Fibroblast of villous mesenchyme (primary cell): ENCODE results near the gene SLC25A12. TPM values are rescaled to one million over a fixed set of nuclear protein-coding genes. Genes with fewer than 3 reads are reported as not detected.

Experiments
- DNase-seq: peaks from one replicate; pipeline ENCODE4 v3.0.0-alpha.2; 2010; ENCODE audit warnings: low read depth
- H3K4me3 ChIP-seq: 2 replicates; pipeline ENCODE4 v1.5.1; 2011; ENCODE audit warnings: low read depth, mild to moderate bottlenecking, low read length
- CTCF ChIP-seq: IDR thresholded peaks from 2 replicates; pipeline ENCODE4 v1.5.1; 2012; ENCODE audit warnings: low read depth, mild to moderate bottlenecking, low read length; ENCODE audit not compliant: insufficient read depth
- small RNA-seq: library from RNA; depleted of rRNA; stranded (forward); fragments of <200 nt; gene quantifications from one replicate; pipeline ENCODE3, GENCODE V24; 2012
- total RNA-seq: library from RNA; depleted of rRNA; stranded (reverse); fragments of >200 nt; gene quantifications from 2 replicates; pipeline ENCODE4 v1.2.3, GENCODE V29; 2012

The SLC25A12 gene
- total RNA-seq, 1 donor, result 25.5 TPM

- TF ChIP-seq CTCF, result no peak
- H3K4me3 ChIP-seq, result no peak overlapping the region
- no peak for DNase-seq
Measured at GRCh38 chr2:171741189-171741588, 152.9 kb downstream of the SLC25A12 start.

- DNase-seq, result no peak
- no peak for TF ChIP-seq CTCF
- no peak overlapping the region for H3K4me3 ChIP-seq
Measured at GRCh38 chr2:171735991-171736710, 157.9 kb downstream of the SLC25A12 start.

Small RNA genes within 50 kb of the gene (small RNA-seq; reads per million reads assigned to genes)
- gene RNU6-182P, result not detected

Other genes starting within 250 kb of the SLC25A12 start
- 101 and 135 TPM in 2 replicates for gene DYNC1I2, start 206.8 kb downstream of the SLC25A12 start, total RNA-seq
- gene HAT1, start 28.2 kb upstream of the SLC25A12 start, total RNA-seq, result 38.0 and 46.6 TPM in 2 replicates
- 9.3 and 13.4 TPM in 2 replicates for gene METAP1D, start 105.7 kb upstream of the SLC25A12 start, total RNA-seq
- gene DLX1, start 191.3 kb upstream of the SLC25A12 start, total RNA-seq, result not detected in 2 replicates
- gene DLX2, start 208.7 kb upstream of the SLC25A12 start, total RNA-seq, result under 0.01 TPM in 2 replicates